HG03045 (cell line): Measurements from ENCODE around the gene PRAME.
"Not testable (repeated sequence)": the region's sequence is repeated elsewhere in the genome, so short reads cannot be mapped to it uniquely, and the experiment has no call there.

Source experiments
- ATAC-seq: cut with Tn5 transposase; IDR thresholded peaks from one replicate; pipeline ENCODE4 v1.9.1; 2021; ENCODE audit warnings: mild to moderate bottlenecking, moderate library complexity; ENCODE audit not compliant: unreplicated experiment

The PRAME gene, protein sequence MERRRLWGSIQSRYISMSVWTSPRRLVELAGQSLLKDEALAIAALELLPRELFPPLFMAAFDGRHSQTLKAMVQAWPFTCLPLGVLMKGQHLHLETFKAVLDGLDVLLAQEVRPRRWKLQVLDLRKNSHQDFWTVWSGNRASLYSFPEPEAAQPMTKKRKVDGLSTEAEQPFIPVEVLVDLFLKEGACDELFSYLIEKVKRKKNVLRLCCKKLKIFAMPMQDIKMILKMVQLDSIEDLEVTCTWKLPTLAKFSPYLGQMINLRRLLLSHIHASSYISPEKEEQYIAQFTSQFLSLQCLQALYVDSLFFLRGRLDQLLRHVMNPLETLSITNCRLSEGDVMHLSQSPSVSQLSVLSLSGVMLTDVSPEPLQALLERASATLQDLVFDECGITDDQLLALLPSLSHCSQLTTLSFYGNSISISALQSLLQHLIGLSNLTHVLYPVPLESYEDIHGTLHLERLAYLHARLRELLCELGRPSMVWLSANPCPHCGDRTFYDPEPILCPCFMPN

DNA sequence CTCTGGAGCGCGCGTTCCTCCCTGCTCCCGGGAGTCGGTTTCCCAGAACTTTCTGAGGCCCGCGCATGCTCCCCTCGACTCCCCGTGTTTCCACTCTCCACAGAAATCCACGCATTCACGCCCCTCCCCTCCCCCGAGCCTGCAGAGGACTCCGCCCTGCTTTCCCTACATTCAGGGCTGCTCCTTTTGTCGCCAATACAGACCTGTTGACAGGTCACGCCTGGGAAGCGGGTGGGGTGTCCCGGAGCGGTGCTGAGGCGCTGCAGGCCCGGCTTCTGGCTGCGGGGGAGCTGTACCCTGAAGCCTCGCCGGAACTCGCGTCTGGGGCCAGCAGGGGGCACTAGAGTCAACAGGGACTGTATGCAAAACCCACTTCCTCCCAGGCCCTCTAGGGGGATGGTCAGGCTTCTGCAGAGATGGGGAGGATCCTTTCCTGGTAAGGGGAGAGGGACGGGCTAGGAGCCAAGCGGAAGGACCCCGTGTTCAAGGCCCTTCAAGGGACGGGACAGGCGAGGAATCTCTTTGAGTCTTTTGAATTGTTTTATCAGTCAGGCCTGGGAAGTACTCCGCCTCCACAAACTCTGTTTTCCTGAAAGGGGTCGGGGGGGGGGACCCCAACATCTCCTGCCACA lies at the start of gene PRAME:
Gene PRAME, minus strand, starts transcription at position 294 of the 632 bp plus-strand sequence. CDS start 2,433 bp downstream, outside the sequence.
- no peak for ATAC-seq

DNA sequence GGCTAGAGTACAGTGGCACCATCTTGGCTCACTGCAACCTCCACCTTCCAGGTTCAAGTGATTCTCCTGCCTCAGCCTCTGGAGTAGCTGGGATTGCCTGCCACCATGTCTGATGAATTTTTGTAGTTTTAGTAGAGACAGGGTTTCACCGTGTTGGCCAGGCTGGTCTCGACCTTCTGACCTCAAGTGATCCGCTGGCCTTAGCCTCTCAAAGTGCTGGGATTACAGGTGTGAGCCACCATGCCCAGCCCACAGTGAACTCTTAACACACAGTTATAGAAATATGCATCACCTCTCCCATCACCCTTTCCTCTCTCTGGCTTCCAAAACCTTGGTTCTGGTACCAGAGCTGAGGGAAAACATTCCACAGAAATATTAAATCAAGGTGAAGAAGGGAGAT lies 49.0 kb upstream of the PRAME start:
- ATAC-seq = not testable (repeated sequence)

DNA sequence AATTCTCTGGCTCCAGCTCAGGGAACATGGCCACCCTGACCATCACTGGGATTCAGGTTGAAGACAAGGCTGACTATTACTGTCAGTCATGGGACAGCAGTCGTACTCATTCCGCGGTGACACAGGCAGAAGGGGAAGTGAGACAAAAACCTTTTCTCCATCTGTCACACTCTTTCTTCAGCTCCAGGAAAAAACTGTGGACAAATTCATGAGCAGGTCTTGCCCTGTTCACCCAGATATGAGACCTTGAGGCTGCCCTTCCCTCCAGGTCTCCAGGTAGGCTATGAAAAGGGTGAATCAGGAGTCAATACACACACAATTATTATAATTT lies 46.0 kb upstream of the PRAME start:
- no peak for ATAC-seq

DNA sequence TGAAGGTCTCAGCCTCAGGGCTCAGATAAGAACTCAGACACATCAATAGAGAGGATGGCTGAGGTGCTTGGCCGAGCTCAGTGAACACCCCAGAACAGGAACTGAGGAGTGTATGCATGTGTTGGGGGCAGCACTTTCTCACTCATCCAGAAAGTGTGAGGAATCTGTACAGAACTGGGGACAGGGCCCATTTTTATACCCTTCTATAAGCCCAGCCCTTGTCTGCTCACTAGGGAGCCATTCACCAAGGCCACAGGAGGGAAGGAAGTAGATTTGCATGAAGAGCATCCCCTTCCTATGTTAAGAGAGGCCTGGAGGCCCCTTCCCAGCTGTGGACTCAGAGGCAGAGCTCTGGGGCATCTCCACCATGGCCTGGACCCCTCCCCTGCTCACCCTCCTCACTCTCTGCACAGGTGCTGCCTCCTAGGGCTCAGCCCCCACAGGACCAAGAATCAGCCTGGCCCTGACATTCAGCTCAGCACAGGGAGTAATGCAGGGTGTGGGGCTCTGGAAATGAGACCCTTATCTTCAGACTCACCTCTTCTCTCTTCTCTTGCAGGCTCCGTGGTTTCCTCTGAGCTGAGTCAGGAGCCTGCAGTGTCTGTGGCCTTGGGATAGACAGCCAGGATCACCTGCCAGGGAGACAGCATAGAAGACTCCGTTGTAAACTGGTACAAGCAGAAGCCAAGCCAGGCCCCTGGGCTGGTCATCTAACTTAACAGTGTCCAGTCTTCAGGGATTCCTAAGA lies 45.4 kb upstream of the PRAME start:
- no peak for ATAC-seq

DNA sequence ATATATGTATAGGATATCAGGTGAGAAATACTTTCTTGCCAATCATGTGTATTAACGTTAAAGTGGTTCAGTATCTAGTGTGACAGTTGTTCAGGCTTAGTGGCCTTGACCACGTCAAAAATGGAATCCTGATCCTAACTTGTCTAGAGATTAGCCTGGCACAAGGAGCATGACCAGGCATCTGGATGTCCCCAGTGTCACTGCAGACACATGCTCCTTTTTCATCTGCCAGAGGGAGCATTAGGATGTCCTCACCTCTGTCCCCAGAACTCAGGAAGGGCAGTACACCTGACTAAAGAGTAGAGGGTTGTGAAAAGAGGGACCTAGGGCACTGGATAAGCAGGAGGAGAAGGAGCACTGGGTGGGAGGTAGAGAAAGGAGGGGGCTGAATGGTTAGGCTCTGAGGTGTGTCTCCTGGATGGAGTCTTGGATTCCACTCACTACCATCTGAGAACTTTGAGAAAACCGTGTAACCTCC lies 44.4 kb upstream of the PRAME start:
- no peak for ATAC-seq

DNA sequence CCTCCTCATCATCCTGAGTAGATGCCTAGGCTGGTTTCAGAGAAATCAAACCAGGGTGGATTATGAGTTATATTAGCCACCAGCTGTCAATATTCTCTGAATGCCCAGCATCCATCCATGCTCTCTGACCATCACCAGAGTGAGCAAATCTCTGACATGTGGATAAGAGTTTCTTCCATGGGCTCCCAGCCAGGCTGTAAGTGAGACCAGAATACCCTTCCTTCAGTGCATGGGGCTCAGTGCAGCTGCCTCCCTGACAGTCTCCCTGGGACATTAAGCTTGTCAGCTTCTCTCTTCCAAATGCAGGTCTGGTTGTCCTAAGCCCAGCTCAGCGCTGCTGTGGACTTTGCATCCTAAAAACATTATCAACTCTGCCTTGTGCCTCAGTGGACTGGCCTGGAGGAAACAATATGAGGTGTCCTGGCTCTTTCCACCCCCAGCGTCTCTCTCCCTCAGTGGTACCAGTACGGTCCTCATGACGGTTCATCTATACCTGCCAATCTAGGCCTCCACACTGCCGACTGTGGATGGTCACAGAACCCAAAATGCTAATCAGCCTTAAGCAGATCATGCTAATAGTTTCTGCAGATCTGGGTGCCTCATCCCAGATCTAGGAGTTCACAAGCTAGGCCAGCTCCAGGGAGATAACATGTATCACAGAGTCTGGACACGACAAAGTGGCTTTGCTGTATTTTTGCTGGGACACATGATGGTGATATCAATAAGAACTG lies 41.6 kb upstream of the PRAME start:
- ATAC-seq = no peak

DNA sequence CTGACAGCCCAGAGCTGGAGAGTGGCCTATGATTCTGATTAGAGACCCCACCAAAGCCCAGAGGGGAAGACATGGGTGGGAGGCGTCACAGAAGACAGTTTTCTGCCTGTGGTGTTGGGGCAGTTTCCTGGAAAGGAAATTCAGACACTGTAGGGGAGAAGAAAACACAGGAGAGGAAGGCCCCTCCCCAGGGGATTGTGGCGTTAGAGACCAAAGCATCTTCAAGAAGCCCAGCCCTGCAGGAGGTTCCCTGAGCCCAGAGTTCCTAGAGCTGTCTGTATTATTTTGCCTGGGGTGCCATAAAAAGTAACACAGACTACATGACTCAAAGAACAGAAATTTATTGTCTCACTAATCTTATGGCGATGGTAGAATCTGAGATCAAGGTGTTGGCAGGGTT lies 40.2 kb upstream of the PRAME start:
- ATAC-seq = no peak

DNA sequence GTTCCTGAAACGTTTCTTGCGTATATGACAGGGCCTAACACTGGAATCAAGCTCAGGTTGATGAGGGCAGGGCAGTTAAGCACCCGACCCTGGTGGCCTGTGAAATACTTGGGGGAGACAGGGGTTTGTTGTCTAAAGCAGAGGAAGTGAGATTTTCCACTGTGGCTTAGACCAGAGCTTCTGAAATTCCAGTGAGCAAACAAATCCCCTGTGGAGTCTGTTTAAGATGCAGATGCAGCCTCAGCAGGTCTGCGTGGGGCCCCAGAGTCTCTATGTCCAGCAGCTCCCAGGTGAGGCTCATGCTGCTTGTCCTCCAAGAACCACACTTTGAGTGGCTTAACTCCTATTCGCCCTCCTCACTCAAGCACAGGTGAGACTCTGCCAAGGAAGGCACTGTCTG lies 39.1 kb upstream of the PRAME start:
- ATAC-seq = no peak

DNA sequence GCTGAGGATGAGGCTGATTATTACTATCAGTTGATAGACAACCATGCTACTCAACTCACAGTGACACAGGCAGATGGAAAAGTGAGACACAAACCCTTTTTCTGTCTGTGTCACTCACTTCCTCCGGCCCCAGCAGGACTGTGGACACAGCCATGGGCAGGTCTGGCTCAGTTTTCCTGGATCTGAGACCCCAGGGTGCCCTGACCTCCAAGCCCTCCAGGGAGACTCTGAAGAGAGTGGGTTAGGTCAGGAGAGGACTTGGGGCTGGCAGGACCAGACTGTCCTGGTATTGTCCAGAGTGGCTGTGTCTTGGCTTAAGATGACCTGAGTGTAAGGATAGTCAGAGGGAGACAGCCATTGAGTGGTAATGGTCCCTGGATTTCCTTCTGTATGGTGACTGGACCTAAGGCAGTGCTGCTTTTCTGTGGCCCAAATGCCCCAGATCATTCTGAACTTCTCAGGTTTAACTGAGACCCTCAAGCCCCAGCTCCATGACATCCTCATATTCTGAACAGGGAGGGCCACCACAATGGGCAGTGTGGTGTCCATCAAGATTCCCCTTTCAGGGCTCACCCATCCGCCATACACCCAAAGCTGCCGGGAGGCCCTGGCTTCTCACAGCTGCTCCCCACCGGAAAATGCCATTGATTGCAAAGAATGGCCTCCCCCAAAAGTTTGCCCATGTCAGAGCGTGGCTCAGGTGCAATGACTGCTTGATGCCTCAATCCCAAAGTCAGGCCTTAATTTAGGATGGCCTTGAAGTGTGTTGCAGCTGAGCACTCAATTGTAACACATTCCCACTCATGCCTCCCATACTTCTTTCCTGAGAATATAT lies 36.2 kb upstream of the PRAME start:
- ATAC-seq = no peak

DNA sequence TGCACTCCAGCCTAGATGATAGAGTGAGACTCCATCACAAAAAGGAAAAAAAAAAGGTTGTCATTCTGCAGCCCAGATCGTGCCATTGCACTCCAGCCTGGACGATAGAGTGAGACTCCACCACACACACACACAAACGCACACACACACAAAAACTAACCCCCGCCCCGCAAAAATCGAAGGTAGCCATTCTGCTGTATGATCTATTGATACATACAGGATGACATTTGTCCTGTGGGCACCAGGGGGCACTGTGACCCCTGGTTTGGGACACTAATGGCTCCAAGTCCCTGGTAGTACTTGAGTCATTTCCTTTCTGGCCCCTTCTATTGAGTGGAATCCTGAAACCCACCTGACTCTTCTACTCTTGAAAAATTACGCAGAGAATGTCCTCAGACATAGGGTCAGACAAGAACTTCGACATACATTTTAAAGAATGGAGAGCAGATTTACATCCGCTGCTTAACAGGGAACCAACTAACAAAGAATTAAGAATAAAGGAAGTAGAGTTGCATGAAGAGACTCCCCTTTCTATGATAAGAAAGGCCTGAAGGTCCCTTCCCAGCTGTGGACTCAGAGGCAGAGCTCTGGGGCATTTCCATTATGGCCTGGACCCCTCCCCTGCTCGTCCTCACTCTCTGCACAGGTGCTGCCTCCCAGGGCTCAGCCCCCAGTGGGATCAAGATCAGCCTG lies 35.0 kb upstream of the PRAME start:
- no peak for ATAC-seq

DNA sequence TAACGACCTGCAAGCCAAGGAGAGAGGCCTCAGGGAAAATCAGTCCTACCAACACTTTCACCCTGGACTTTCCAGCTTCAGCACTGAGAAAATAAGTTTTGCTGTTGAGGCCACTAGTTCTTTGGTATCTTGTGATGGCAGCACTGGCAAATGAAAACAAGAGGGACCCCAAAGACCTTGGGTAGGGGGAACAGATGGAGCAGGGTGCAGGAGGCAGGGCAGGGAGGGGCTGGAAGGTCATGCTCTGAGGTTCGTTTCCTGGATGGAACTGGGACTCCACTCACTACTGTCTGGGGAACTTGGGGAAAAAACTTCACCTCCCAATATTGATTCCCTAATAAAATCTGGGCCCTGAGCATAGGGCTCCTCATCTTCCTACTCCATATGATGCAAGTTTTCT lies 34.2 kb upstream of the PRAME start:
- no peak for ATAC-seq

DNA sequence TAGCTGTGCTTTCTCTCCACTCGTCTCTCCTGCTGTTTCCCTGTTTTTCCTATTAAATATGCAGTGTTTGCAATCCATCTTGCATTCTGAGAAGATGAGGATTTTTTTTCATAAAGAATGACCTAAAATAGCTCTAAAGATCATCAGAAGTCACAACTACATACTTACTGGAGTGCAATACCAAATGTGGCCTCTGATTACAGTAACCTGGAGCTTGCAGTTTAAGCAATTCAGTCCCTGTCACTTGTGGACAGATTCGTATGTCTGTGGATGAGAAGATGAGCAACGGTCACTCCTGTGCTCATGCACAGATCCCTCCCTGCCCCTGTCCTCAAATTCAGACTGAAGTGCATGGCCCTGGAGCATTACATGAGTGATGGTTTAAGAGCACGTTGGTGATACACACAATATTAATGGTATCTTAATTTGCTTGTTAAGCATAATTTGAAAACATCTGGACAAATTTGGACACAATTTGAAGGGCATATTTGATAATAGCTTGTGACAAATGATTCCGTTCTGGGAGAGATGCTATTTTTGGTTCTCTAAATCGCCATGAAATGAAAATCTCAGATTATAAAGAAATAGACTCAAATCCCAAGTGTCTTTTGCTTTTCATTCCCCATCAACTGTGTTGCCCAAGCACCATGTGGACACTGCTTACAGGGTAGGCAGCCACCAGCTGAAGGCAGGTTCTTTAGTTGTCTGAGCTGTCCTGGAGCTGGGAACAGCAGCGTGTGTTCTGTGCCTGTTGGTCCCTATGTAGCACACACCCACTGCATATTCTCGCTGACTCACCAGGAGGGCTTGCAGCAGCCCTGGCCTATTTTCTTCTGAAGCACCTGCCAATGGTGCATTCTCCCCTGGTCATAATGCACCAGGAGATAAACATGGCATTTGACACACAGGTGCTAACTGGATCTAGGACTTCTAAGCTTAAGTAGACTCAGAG lies 32.6 kb upstream of the PRAME start:
- no peak for ATAC-seq

DNA sequence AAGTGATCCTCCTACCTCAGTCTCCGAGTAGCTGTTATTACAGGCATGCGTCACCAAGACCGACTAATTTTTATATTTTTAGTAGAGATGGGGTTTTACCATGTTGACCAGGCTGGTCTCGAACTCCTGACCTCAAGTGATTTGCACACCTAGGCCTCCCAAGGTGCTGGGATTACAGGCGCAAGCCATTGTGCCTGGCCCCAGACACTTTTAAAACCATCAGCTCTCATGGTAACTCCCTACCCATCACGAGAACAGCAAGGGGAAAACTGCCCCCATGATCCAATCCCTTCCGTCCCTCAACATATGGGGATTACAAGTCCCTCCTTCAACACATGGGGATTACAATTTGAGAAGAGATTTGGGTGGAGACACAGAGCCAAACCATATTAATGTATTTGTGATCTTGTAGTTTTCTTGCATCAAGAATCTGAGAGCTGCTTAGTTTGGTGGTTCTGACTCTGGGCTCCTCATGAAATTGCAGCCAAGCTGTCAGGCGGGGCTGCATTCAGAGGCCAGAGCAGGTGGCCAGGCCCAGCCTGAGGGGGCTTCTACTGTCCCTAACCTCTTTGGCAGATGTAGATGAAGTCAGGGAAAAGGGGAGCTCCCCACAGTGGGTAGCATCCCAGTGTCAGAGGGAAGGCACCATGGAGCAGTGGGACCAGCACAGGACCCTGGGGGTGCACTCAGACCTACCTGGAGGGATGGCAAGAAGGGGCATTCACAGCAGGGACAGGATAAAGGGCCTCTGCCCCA lies 31.2 kb upstream of the PRAME start:
- ATAC-seq = no peak

DNA sequence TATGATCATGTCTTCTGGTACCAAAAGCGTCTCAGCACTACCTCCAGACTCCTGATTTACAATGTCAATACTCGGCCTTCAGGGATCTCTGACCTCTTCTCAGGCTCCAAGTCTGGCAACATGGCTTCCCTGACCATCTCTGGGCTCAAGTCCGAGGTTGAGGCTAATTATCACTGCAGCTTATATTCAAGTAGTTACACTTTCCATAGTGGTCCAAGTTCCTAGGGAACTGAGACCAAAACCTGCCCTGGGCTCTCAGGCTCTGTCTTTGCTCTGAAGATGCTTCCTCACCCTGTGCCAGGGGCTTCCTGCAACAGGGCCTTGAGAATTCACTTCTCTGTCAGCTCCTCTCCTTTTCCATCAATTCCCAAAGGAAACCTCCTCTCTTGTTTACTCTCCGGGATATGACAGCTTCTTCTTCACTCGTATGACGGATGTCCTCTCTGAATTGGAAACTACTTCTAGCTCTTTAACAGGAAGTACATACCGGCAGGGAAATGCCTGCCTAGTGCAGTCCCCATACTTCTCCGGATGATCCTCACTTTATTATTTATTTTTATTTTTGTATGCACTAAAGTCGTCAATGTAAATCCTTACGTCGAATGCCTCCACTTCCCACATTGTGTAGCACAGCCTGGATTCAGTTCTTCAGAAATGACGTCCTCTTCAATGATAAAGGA lies 29.6 kb upstream of the PRAME start:
- ATAC-seq = no peak

DNA sequence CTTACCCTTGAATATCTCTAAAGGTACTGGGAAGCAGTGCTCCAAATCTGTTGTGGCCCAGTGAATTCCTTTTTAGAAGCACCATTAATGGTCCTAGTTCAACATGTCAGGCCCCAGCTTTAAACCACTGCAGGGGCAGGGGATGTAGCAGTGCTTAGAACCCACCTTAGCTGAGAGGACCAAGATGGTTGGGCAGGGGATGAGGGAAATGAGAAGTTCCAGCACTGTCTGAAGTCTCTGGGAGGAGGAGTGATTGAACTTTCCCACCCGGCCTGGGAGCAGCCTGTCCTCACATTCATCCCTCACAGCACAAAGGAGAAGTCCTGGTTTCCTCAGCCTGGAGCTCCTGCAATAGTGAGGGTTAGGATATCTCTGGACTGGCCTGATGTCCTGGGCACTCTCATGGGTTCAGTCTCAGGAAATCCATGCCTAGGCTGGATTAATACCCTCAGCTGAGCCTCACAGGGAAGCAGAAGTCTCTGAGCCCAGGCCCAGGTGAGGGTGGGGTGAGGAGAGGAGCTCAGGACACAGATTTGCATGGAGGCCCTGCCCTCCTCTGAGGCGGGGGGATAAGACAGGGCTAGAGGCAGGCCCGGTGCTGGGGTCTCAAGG lies 28.6 kb upstream of the PRAME start:
- ATAC-seq = no peak

DNA sequence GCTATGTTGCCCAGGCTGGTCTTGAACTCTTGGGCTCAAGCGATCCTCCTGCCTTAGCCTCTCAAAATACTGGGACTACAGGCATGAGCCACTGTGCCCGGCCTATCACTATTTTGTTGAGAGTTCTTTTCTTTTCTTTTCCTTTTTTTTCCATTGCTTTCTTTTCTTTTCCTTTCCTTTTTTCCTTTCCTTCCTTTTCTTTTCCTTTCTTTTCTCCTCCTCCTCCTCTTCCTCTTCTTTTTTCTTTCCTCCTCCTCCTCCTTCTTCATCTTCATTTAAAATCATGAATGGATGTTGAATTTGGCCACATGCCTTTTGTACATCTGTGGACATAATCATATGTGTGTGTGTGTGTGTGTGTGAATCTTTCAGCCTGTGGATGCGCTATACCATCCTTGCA lies 25.7 kb upstream of the PRAME start:
- no peak for ATAC-seq

DNA sequence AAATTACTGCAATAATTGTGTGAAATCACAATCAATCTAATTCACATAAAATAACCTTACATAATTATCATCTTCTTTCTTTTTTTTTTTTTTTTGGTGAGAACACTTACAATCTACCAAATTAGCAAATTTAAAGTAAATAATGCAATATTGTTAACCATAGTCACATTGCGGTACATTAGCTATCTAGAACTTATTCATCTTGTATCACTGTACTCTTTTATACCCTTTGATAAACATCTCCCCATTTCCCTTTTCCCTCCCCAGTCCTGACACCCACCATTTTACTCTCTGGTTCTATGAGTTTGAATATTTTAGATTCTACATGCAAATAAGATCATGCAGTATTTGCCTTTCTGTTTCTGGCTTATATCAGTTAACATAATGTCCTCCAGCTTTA lies 24.0 kb upstream of the PRAME start:
- ATAC-seq = no peak
